AG04450 (cell line): ENCODE results near the gene DLGAP5. TPM values are rescaled to one million over a fixed set of nuclear protein-coding genes. Genes with fewer than 3 reads are reported as not detected.

Source experiments
- CTCF ChIA-PET: fragments of 300-600, 350-600 bp; formaldehyde crosslinking; extraction: SDS; loops from one replicate; lab custom pipeline; 2022; ENCODE audit warnings: antibody characterized with exemption, inconsistent platforms; lab: Charles Lee
- POLR2A ChIA-PET: fragments of 350-600 bp; formaldehyde crosslinking; extraction: SDS; loops from one replicate; lab custom pipeline; 2021; ENCODE audit warnings: antibody characterized with exemption, inconsistent platforms; lab: Yijun Ruan, JAX
- DNase-seq: peaks from one replicate; pipeline ENCODE4 v3.0.0-alpha.2; 2011; ENCODE audit warnings: low read depth, low spot score
- H3K27ac ChIP-seq: one replicate; pipeline ENCODE4 v1.5.1; 2012; ENCODE audit warnings: low read depth, low read length, control low read depth
- H3K27me3 ChIP-seq: one replicate; pipeline ENCODE4 v1.6.0; 2012; ENCODE audit warnings: low read length; ENCODE audit not compliant: control insufficient read depth, insufficient read depth
- H3K4me3 ChIP-seq: 2 replicates; pipeline ENCODE4 v1.5.1; 2011; ENCODE audit warnings: mild to moderate bottlenecking, low read depth, low read length, control low read depth
- H3K9me3 ChIP-seq: 2 replicates; pipeline ENCODE4 v1.5.1; 2012; ENCODE audit warnings: low read length; ENCODE audit not compliant: control insufficient read depth, insufficient read depth
- CTCF ChIP-seq: IDR thresholded peaks from 2 replicates; pipeline ENCODE4 v1.5.1; 2011; ENCODE audit warnings: low read depth, low read length, control low read depth, inconsistent platforms
- polyA plus RNA-seq: library from polyadenylated mRNA; depleted of rRNA; stranded (reverse); fragments of >200 nt; gene quantifications from 2 replicates; pipeline ENCODE4 v1.2.3, GENCODE V29; 2011

Gene DLGAP5
- polyA plus RNA-seq, 1 experiment = 16.4 TPM

GRCh38 chr14:55192054-55192621 is 753 bp upstream of the DLGAP5 start:
- ChIA-PET POLR2A (interaction anchor here (0.6 kb wide), 2 partner anchors 10 to 34 kb away, joined by 3 to 5 read pairs; no protein-coding TSS in a partner anchor), CTCF (interaction anchor here (0.6 to 1.1 kb wide), 5 partner anchors 20 to 1298 kb away, joined by 3 to 6 read pairs (median 3); no protein-coding TSS in a partner anchor)
- Histone ChIP-seq H3K27ac (no peak overlapping the region), H3K9me3 (peaks cover 5% of the 10 kb centered on the region; the same call in 1 of the 2 replicates), H3K27me3 (no peaks in the 10 kb centered on the region), H3K4me3 (peak overlapping the region; percentile 73)
- TF ChIP-seq CTCF = no peak
- DNase-seq = no peak

- POLR2A ChIA-PET = interaction anchor here (0.6 kb wide), 1 partner anchor 40 kb away, joined by 3 read pairs; no protein-coding TSS in a partner anchor
- no peak for TF ChIP-seq CTCF
- Histone ChIP-seq H3K4me3 (peak overlapping the region; percentile 73), H3K9me3 (peaks cover 5% of the 10 kb centered on the region; the same call in 1 of the 2 replicates), H3K27ac (no peak overlapping the region), H3K27me3 (no peaks in the 10 kb centered on the region)
- CTCF ChIA-PET = interaction anchor here (0.5 to 1.5 kb wide), 2 partner anchors 101 to 255 kb away, joined by 4 to 8 read pairs; no protein-coding TSS in a partner anchor
- DNase-seq = no peak
These were observed 531 bp downstream of the DLGAP5 start for GRCh38 chr14:55190906-55191202.

GRCh38 chr14:55188686-55189295 is 2.6 kb downstream of the DLGAP5 start:
- no peaks in the 10 kb centered on the region for H3K27me3 ChIP-seq
- no peak for TF ChIP-seq CTCF
- ChIA-PET CTCF (interaction anchor here (0.5 to 1.4 kb wide), 4 partner anchors 13 to 258 kb away, joined by 3 to 15 read pairs (median 3); no protein-coding TSS in a partner anchor), POLR2A (no interaction called here)
- H3K4me3 ChIP-seq = no peak overlapping the region
- no peak overlapping the region for H3K27ac ChIP-seq
- DNase-seq = no peak
- H3K9me3 ChIP-seq = peaks cover 5% of the 10 kb centered on the region; the same call in 1 of the 2 replicates

GRCh38 chr14:55180434-55180833 is 11.0 kb downstream of the DLGAP5 start:
- Histone ChIP-seq H3K9me3 (no peaks in the 10 kb centered on the region), H3K27me3 (no peaks in the 10 kb centered on the region), H3K27ac (no peak overlapping the region), H3K4me3 (no peak overlapping the region)
- POLR2A ChIA-PET = no interaction called here
- TF ChIP-seq CTCF = no peak
- CTCF ChIA-PET = interaction anchor here (0.5 to 0.6 kb wide), 2 partner anchors 11 to 91 kb away, joined by 3 to 4 read pairs; no protein-coding TSS in a partner anchor
- DNase-seq = no peak

- POLR2A ChIA-PET = no interaction called here
- Histone ChIP-seq H3K27me3 (no peaks in the 10 kb centered on the region), H3K4me3 (no peak overlapping the region), H3K27ac (no peak overlapping the region), H3K9me3 (no peaks in the 10 kb centered on the region)
- CTCF ChIA-PET = interaction anchor here (0.5 kb wide), 1 partner anchor 90 kb away, joined by 4 read pairs; no protein-coding TSS in a partner anchor
- DNase-seq = no peak
- no peak for TF ChIP-seq CTCF
These were observed 11.4 kb downstream of the DLGAP5 start for GRCh38 chr14:55180006-55180405.
